ENCODE data around the gene TBC1D32.
A peak's percentile ranks its signal among the peaks of the same experiment; 100 is the strongest.
"Not testable (repeated sequence)": the region's sequence is repeated elsewhere in the genome, so short reads cannot be mapped to it uniquely, and the experiment has no call there.

TBC1D32 gene

GRCh38 chr6:121213341-121213740 lies 120.9 kb downstream of the TBC1D32 start:
- DNase-seq (ENCODE audit: low spot score): not testable (repeated sequence)

- DNase-seq (ENCODE audit: low spot score): peak; percentile 59
These were observed 123.3 kb downstream of the TBC1D32 start for GRCh38 chr6:121210943-121211342.

GRCh38 chr6:121205569-121205968 lies 128.7 kb downstream of the TBC1D32 start:
- no peak for DNase-seq (ENCODE audit: low spot score)

- DNase-seq (ENCODE audit: low spot score): no peak
These were observed 133.2 kb downstream of the TBC1D32 start for GRCh38 chr6:121201105-121201504.

- not testable (repeated sequence) for DNase-seq (ENCODE audit: low spot score)
These were observed 138.2 kb downstream of the TBC1D32 start for GRCh38 chr6:121196042-121196441.

GRCh38 chr6:121190122-121190521 lies 144.2 kb downstream of the TBC1D32 start:
- no peak for DNase-seq (ENCODE audit: low spot score)

- DNase-seq (ENCODE audit: low spot score): no peak
These were observed 145.9 kb downstream of the TBC1D32 start for GRCh38 chr6:121188356-121188755.

GRCh38 chr6:121187833-121188200 lies 146.5 kb downstream of the TBC1D32 start:
- no peak for DNase-seq (ENCODE audit: low spot score)

GRCh38 chr6:121187200-121187832 lies 147.0 kb downstream of the TBC1D32 start:
- DNase-seq (ENCODE audit: low spot score): no peak

GRCh38 chr6:121183742-121184141 lies 150.5 kb downstream of the TBC1D32 start:
- DNase-seq (ENCODE audit: low spot score): no peak

GRCh38 chr6:121175827-121176226 lies 158.5 kb downstream of the TBC1D32 start:
- DNase-seq (ENCODE audit: low spot score): no peak

- DNase-seq (ENCODE audit: low spot score): not testable (repeated sequence)
These were observed 161.8 kb downstream of the TBC1D32 start for GRCh38 chr6:121172451-121172850.

- DNase-seq (ENCODE audit: low spot score): no peak
These were observed 162.4 kb downstream of the TBC1D32 start for GRCh38 chr6:121171879-121172278.

- DNase-seq (ENCODE audit: low spot score): no peak
These were observed 172.4 kb downstream of the TBC1D32 start for GRCh38 chr6:121161886-121162285.

GRCh38 chr6:121160276-121160675 lies 174.0 kb downstream of the TBC1D32 start:
- DNase-seq (ENCODE audit: low spot score): no peak

GRCh38 chr6:121158891-121159290 lies 175.4 kb downstream of the TBC1D32 start:
- no peak for DNase-seq (ENCODE audit: low spot score)

- DNase-seq (ENCODE audit: low spot score): no peak
These were observed 175.8 kb downstream of the TBC1D32 start for GRCh38 chr6:121158438-121158837.

GRCh38 chr6:121157906-121158305 lies 176.4 kb downstream of the TBC1D32 start:
- no peak for DNase-seq (ENCODE audit: low spot score)

GRCh38 chr6:121143476-121143875 lies 190.8 kb downstream of the TBC1D32 start:
- DNase-seq (ENCODE audit: low spot score): no peak

- no peak for DNase-seq (ENCODE audit: low spot score)
These were observed 192.2 kb downstream of the TBC1D32 start for GRCh38 chr6:121142093-121142492.

GRCh38 chr6:121135425-121135824 lies 198.9 kb downstream of the TBC1D32 start:
- DNase-seq (ENCODE audit: low spot score): no peak

- no peak for DNase-seq (ENCODE audit: low spot score)
These were observed 199.4 kb downstream of the TBC1D32 start for GRCh38 chr6:121134922-121135321.

- DNase-seq (ENCODE audit: low spot score): no peak
These were observed 209.7 kb downstream of the TBC1D32 start for GRCh38 chr6:121124600-121124999.

- DNase-seq (ENCODE audit: low spot score): no peak
These were observed 221.9 kb downstream of the TBC1D32 start for GRCh38 chr6:121112356-121112755.
